ENCODE data around the gene MACO1.
A peak's percentile ranks its signal among the peaks of the same experiment; 100 is the strongest.
"Not testable (repeated sequence)": the region's sequence is repeated elsewhere in the genome, so short reads cannot be mapped to it uniquely, and the experiment has no call there.

The MACO1 gene

GRCh38 chr1:25430073-25430966 lies at the start of gene MACO1:
Gene MACO1 (plus strand): TSS chr1:25430897. CDS start chr1:25431099, 202 bp downstream.
- Histone ChIP-seq H3K27ac (peak within 1 kb of the TSS; percentile 94 to 97), H3K4me3 (peak within 1 kb of the TSS; percentile 92)
- DNase-seq (ENCODE audit: low spot score): peak; percentile 98
- no peak for TF ChIP-seq CTCF (IDR thresholded peaks at IDR 0.05)

- not testable (repeated sequence) for DNase-seq (ENCODE audit: low spot score); H3K27ac ChIP-seq; H3K4me3 ChIP-seq
These were observed 48.2 kb upstream of the MACO1 start for GRCh38 chr1:25382543-25382942.

- H3K27ac ChIP-seq; H3K4me3 ChIP-seq; DNase-seq (ENCODE audit: low spot score): not testable (repeated sequence)
These were observed 47.6 kb upstream of the MACO1 start for GRCh38 chr1:25383090-25383489.

GRCh38 chr1:25383875-25384274 lies 46.8 kb upstream of the MACO1 start:
- not testable (repeated sequence) for H3K4me3 ChIP-seq; H3K27ac ChIP-seq; DNase-seq (ENCODE audit: low spot score)

GRCh38 chr1:25387096-25387495 lies 43.6 kb upstream of the MACO1 start:
- not testable (repeated sequence) for H3K4me3 ChIP-seq

GRCh38 chr1:25388691-25389090 lies 42.0 kb upstream of the MACO1 start:
- H3K27ac ChIP-seq; DNase-seq (ENCODE audit: low spot score); H3K4me3 ChIP-seq: not testable (repeated sequence)

More at GRCh38 chr1:25387096-25387495, 43.6 kb upstream of the MACO1 start:
- H3K27ac ChIP-seq; DNase-seq (ENCODE audit: low spot score): not testable (repeated sequence)

GRCh38 chr1:25389721-25390120 lies 41.0 kb upstream of the MACO1 start:
- DNase-seq (ENCODE audit: low spot score); H3K27ac ChIP-seq: not testable (repeated sequence)

GRCh38 chr1:25392841-25393240 lies 37.9 kb upstream of the MACO1 start:
- TF ChIP-seq CTCF (IDR thresholded peaks at IDR 0.05): no peak
- H3K27ac ChIP-seq: no peak overlapping the region
- no peak overlapping the region for H3K4me3 ChIP-seq
- no peak for DNase-seq (ENCODE audit: low spot score)

More at GRCh38 chr1:25389721-25390120, 41.0 kb upstream of the MACO1 start:
- H3K4me3 ChIP-seq: not testable (repeated sequence)

GRCh38 chr1:25397549-25397948 lies 33.1 kb upstream of the MACO1 start:
- not testable (repeated sequence) for DNase-seq (ENCODE audit: low spot score); H3K27ac ChIP-seq; H3K4me3 ChIP-seq

- not testable (repeated sequence) for H3K4me3 ChIP-seq; DNase-seq (ENCODE audit: low spot score); H3K27ac ChIP-seq
These were observed 32.6 kb upstream of the MACO1 start for GRCh38 chr1:25398079-25398478.

- not testable (repeated sequence) for H3K4me3 ChIP-seq; DNase-seq (ENCODE audit: low spot score)
These were observed 27.5 kb upstream of the MACO1 start for GRCh38 chr1:25402947-25403803.

GRCh38 chr1:25405731-25406305 lies 24.9 kb upstream of the MACO1 start:
- not testable (repeated sequence) for H3K27ac ChIP-seq; H3K4me3 ChIP-seq; DNase-seq (ENCODE audit: low spot score)

More at GRCh38 chr1:25402947-25403803, 27.5 kb upstream of the MACO1 start:
- H3K27ac ChIP-seq: not testable (repeated sequence)

- DNase-seq (ENCODE audit: low spot score): not testable (repeated sequence)
These were observed 20.9 kb upstream of the MACO1 start for GRCh38 chr1:25409641-25410427.

GRCh38 chr1:25412872-25413623 lies 17.6 kb upstream of the MACO1 start:
- H3K27ac ChIP-seq; DNase-seq (ENCODE audit: low spot score); H3K4me3 ChIP-seq: not testable (repeated sequence)

More at GRCh38 chr1:25409641-25410427, 20.9 kb upstream of the MACO1 start:
- H3K4me3 ChIP-seq, H3K27ac ChIP-seq: not testable (repeated sequence)

- DNase-seq (ENCODE audit: low spot score); H3K4me3 ChIP-seq; H3K27ac ChIP-seq: not testable (repeated sequence)
These were observed 16.5 kb upstream of the MACO1 start for GRCh38 chr1:25414157-25414556.
